SK-N-SH treated with all-trans-retinoic acid at 6 μM for 48 hours (cell line): ENCODE measurements around the gene VAV3.

Experiments used
- ATAC-seq: fragments of 200-7000 bp; cut with Tn5 transposase; 3 replicates; pipeline ENCODE4 v1.9.1; 2020; ENCODE audit warnings: mild to moderate bottlenecking, moderate library complexity
- BACH2 ChIP-seq: fragments of 250-450 bp; sonication (Bioruptor Pico); IDR thresholded peaks from 2 replicates; pipeline ENCODE4 v1.9.0; 2021; ENCODE audit warnings: mild to moderate bottlenecking, borderline replicate concordance
- CSDC2 ChIP-seq: fragments of 250-450 bp; sonication (Bioruptor Pico); IDR thresholded peaks from 2 replicates; pipeline ENCODE4 v1.5.0; 2020; ENCODE audit warnings: mild to moderate bottlenecking, moderate library complexity
- GLIS3 ChIP-seq: fragments of 250-450 bp; sonication (Bioruptor Pico); IDR thresholded peaks from 2 replicates; pipeline ENCODE4 v1.5.0; 2020; ENCODE audit warnings: mild to moderate bottlenecking, moderate library complexity
- OSR1 ChIP-seq: fragments of 250-450 bp; sonication (Bioruptor Pico); IDR thresholded peaks from 2 replicates; pipeline ENCODE4 v1.8.0; 2022; ENCODE audit warnings: moderate library complexity, mild to moderate bottlenecking, inconsistent platforms
- PPARA ChIP-seq: fragments of 250-450 bp; sonication (Bioruptor Pico); IDR thresholded peaks from 2 replicates; pipeline ENCODE4 v1.5.0; 2020; ENCODE audit warnings: mild to moderate bottlenecking, borderline replicate concordance
- SNAI2 ChIP-seq: fragments of 250-450 bp; sonication (Bioruptor Pico); IDR thresholded peaks from 2 replicates; pipeline ENCODE4 v1.5.0; 2020; ENCODE audit warnings: mild to moderate bottlenecking, moderate library complexity
- TCF4 ChIP-seq: fragments of 250-450 bp; sonication (Bioruptor Pico); IDR thresholded peaks from 2 replicates; pipeline ENCODE4 v1.8.0; 2021; ENCODE audit warnings: mild to moderate bottlenecking, moderate library complexity, borderline replicate concordance
- TOX ChIP-seq: fragments of 250-450 bp; sonication (Bioruptor Pico); IDR thresholded peaks from 2 replicates; pipeline ENCODE4 v1.8.0; 2021; ENCODE audit warnings: mild to moderate bottlenecking, moderate library complexity, borderline replicate concordance
- ZC3H10 ChIP-seq: fragments of 250-450 bp; sonication (Bioruptor Pico); IDR thresholded peaks from 2 replicates; pipeline ENCODE4 v1.5.1; 2021; ENCODE audit warnings: mild to moderate bottlenecking, moderate library complexity
- ZFP3 ChIP-seq: fragments of 250-450 bp; sonication (Bioruptor Pico); IDR thresholded peaks from 2 replicates; pipeline ENCODE4 v1.5.0; 2020; ENCODE audit warnings: mild to moderate bottlenecking, moderate library complexity
- ZFP30 ChIP-seq: fragments of 450-650 bp; formaldehyde crosslinking; IDR thresholded peaks from 2 replicates; pipeline ENCODE4 v1.5.0; 2022; ENCODE audit warnings: mild to moderate bottlenecking, moderate library complexity
- ZNF565 ChIP-seq: fragments of 450-650 bp; formaldehyde crosslinking; conservative IDR thresholded peaks from 2 replicates; pipeline ENCODE4 v1.5.0; 2020; ENCODE audit warnings: low read depth, mild to moderate bottlenecking, moderate library complexity
- ZNF70 ChIP-seq: fragments of 450-650 bp; formaldehyde crosslinking; IDR thresholded peaks from 2 replicates; pipeline ENCODE4 v1.5.0; 2020; ENCODE audit warnings: mild to moderate bottlenecking, moderate library complexity
- ZNF8 ChIP-seq: fragments of 450-650 bp; formaldehyde crosslinking; IDR thresholded peaks from 2 replicates; pipeline ENCODE4 v1.5.0; 2020; ENCODE audit warnings: mild to moderate bottlenecking, moderate library complexity
- TF ChIP-seq, protein P1 (sequence below): fragments of 250-450 bp; sonication (Bioruptor Pico); IDR thresholded peaks from 2 replicates; pipeline ENCODE4 v1.5.0; 2020; ENCODE audit warnings: mild to moderate bottlenecking, moderate library complexity
- TF ChIP-seq, protein P2 (sequence below): fragments of 250-450 bp; sonication (Bioruptor Pico); IDR thresholded peaks from 2 replicates; pipeline ENCODE4 v1.8.0; 2020; ENCODE audit warnings: mild to moderate bottlenecking, moderate library complexity, borderline replicate concordance
- TF ChIP-seq, protein P3 (sequence below): fragments of 250-450 bp; sonication (Bioruptor Pico); IDR thresholded peaks from 2 replicates; pipeline ENCODE4 v1.5.1; 2021; ENCODE audit warnings: mild to moderate bottlenecking, moderate library complexity
- TF ChIP-seq, protein P4 (sequence below): fragments of 250-450 bp; sonication (Bioruptor Pico); IDR thresholded peaks from 2 replicates; pipeline ENCODE4 v1.8.0; 2021; ENCODE audit warnings: low read depth, mild to moderate bottlenecking, moderate library complexity, borderline replicate concordance

VAV3 gene

DNA sequence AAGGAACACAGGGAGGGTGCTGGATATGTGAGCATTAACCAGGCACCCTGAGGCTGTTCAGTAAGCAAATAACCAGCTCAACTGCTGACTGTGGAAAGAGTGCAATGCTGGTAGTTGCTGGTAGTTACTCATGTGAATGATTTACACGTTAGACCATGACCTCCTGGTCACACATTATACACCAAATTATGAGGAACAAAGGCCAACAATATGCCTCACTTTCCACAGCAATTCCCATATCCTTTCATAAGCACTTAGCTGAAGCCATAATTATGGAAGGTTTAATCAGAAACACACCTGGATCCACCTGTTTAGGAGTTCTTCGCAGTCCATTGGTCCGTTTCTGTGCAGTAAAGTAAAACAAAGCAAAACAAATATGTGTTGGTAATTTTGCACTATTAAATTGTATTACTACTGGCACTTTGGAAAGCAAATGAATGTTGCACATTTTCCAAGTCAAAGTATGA, 281.8 kb downstream of the VAV3 start:
- no peak for TF ChIP-seq ZC3H10 (CRISPR knock-in tag)
- no peak for TF ChIP-seq CSDC2 (CRISPR knock-in tag)
- no peak for TF ChIP-seq PPARA (CRISPR knock-in tag)
- TF ChIP-seq GLIS3: no peak
- TF ChIP-seq ZFP3 (CRISPR knock-in tag): no peak
- TF ChIP-seq TOX (CRISPR knock-in tag): no peak
- TF ChIP-seq ZNF8 (CRISPR knock-in tag): no peak
- ATAC-seq: no peak

DNA sequence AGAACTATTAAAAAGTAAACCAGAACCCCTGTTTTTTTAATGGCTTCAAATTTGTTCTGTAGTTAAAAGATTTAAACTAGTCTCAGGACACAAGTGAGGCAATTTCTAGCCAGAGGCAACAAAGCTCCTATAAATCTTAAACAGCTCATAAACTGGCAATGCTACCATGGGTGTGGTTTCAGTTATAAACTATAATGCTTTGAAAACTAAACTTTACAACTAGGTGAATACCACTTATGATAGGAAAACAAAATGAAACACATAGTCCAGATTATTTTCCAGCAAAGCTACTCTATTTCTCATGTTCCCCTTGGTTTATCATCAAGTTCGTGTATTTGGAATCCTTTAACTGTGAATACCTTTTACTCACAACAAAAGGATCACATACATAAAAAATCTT, 282.5 kb downstream of the VAV3 start:
- no peak for ATAC-seq

DNA sequence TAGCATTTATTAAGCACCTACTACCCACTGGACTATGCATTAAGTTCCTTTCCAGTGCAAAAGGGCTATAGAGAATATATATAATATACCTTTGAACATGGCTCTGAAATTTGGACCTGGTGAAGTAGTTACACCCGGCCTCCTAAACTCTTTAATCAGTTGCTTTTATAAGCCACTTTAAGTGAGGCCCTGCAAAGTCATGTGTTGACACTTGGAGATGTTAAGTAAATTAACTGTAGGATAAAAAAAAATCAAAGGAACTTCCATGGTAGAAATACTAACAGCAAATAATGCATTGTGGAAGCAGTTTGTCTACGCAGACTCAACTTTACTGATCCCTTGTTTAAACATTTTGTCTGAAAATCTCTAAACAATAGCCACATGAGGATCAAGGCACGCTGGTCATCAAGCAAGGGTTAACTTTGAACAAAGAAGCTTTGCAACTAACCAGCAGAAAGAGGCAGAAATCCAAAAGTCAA, 283.9 kb downstream of the VAV3 start:
- TF ChIP-seq ZFP30: no peak
- TF ChIP-seq, protein P1, sequence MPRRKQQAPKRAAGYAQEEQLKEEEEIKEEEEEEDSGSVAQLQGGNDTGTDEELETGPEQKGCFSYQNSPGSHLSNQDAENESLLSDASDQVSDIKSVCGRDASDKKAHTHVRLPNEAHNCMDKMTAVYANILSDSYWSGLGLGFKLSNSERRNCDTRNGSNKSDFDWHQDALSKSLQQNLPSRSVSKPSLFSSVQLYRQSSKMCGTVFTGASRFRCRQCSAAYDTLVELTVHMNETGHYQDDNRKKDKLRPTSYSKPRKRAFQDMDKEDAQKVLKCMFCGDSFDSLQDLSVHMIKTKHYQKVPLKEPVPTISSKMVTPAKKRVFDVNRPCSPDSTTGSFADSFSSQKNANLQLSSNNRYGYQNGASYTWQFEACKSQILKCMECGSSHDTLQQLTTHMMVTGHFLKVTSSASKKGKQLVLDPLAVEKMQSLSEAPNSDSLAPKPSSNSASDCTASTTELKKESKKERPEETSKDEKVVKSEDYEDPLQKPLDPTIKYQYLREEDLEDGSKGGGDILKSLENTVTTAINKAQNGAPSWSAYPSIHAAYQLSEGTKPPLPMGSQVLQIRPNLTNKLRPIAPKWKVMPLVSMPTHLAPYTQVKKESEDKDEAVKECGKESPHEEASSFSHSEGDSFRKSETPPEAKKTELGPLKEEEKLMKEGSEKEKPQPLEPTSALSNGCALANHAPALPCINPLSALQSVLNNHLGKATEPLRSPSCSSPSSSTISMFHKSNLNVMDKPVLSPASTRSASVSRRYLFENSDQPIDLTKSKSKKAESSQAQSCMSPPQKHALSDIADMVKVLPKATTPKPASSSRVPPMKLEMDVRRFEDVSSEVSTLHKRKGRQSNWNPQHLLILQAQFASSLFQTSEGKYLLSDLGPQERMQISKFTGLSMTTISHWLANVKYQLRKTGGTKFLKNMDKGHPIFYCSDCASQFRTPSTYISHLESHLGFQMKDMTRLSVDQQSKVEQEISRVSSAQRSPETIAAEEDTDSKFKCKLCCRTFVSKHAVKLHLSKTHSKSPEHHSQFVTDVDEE (CRISPR knock-in tag): no peak
- no peak for TF ChIP-seq ZNF70 (CRISPR knock-in tag)
- no peak for TF ChIP-seq TCF4
- TF ChIP-seq, protein P2, sequence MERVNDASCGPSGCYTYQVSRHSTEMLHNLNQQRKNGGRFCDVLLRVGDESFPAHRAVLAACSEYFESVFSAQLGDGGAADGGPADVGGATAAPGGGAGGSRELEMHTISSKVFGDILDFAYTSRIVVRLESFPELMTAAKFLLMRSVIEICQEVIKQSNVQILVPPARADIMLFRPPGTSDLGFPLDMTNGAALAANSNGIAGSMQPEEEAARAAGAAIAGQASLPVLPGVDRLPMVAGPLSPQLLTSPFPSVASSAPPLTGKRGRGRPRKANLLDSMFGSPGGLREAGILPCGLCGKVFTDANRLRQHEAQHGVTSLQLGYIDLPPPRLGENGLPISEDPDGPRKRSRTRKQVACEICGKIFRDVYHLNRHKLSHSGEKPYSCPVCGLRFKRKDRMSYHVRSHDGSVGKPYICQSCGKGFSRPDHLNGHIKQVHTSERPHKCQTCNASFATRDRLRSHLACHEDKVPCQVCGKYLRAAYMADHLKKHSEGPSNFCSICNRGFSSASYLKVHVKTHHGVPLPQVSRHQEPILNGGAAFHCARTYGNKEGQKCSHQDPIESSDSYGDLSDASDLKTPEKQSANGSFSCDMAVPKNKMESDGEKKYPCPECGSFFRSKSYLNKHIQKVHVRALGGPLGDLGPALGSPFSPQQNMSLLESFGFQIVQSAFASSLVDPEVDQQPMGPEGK (CRISPR knock-in tag): no peak
- no peak for TF ChIP-seq BACH2 (CRISPR knock-in tag)
- TF ChIP-seq, protein P3, sequence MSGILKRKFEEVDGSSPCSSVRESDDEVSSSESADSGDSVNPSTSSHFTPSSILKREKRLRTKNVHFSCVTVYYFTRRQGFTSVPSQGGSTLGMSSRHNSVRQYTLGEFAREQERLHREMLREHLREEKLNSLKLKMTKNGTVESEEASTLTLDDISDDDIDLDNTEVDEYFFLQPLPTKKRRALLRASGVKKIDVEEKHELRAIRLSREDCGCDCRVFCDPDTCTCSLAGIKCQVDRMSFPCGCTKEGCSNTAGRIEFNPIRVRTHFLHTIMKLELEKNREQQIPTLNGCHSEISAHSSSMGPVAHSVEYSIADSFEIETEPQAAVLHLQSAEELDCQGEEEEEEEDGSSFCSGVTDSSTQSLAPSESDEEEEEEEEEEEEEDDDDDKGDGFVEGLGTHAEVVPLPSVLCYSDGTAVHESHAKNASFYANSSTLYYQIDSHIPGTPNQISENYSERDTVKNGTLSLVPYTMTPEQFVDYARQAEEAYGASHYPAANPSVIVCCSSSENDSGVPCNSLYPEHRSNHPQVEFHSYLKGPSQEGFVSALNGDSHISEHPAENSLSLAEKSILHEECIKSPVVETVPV (CRISPR knock-in tag): no peak
- TF ChIP-seq CSDC2 (CRISPR knock-in tag): no peak
- TF ChIP-seq, protein P4, sequence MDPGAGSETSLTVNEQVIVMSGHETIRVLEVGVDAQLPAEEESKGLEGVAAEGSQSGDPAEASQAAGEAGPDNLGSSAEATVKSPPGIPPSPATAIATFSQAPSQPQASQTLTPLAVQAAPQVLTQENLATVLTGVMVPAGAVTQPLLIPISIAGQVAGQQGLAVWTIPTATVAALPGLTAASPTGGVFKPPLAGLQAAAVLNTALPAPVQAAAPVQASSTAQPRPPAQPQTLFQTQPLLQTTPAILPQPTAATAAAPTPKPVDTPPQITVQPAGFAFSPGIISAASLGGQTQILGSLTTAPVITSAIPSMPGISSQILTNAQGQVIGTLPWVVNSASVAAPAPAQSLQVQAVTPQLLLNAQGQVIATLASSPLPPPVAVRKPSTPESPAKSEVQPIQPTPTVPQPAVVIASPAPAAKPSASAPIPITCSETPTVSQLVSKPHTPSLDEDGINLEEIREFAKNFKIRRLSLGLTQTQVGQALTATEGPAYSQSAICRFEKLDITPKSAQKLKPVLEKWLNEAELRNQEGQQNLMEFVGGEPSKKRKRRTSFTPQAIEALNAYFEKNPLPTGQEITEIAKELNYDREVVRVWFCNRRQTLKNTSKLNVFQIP (CRISPR knock-in tag): no peak
- TF ChIP-seq OSR1 (CRISPR knock-in tag): no peak
- no peak for TF ChIP-seq ZNF8 (CRISPR knock-in tag)
- ATAC-seq: no peak

More for the DNA sequence above, 282.5 kb downstream of the VAV3 start:
- no peak for TF ChIP-seq ZFP30
- no peak for TF ChIP-seq SNAI2
- TF ChIP-seq, protein P1 (CRISPR knock-in tag): no peak
- TF ChIP-seq ZNF565 (CRISPR knock-in tag): no peak
- TF ChIP-seq TOX (CRISPR knock-in tag): no peak
- TF ChIP-seq ZFP3 (CRISPR knock-in tag): no peak
- no peak for TF ChIP-seq GLIS3
- no peak for TF ChIP-seq BACH2 (CRISPR knock-in tag)
